Loucy (cell line): ENCODE results near the gene MYL12A.

Source experiments
- CTCF ChIP-seq: fragments of 200-600 bp; sonication (generic); conservative IDR thresholded peaks from 2 replicates; pipeline ENCODE4 v1.5.1; 2014; ENCODE audit warnings: mild to moderate bottlenecking, antibody characterized with exemption, low read length
- EZH2phosphoT487 ChIP-seq: fragments of 200-600 bp; IDR thresholded peaks from 2 replicates; pipeline ENCODE4 v1.6.1; 2018; ENCODE audit warnings: antibody characterized with exemption, mild to moderate bottlenecking, moderate library complexity, borderline replicate concordance

GRCh38 chr18:3248062-3248657, 559 bp downstream of the MYL12A start:
- TF ChIP-seq CTCF: no peak
- TF ChIP-seq EZH2phosphoT487: no peak
